GM21423 (cell line): ENCODE results near the gene GSTP1.
"Not testable (repeated sequence)": the region's sequence is repeated elsewhere in the genome, so short reads cannot be mapped to it uniquely, and the experiment has no call there.

Experiments used
- ATAC-seq: cut with Tn5 transposase; IDR thresholded peaks from one replicate; pipeline ENCODE4 v1.9.1; 2021; ENCODE audit warnings: mild to moderate bottlenecking, moderate library complexity; ENCODE audit not compliant: unreplicated experiment

GSTP1 gene

GRCh38 chr11:67562963-67563704, 20.5 kb upstream of the GSTP1 start:
- no peak for ATAC-seq

- not testable (repeated sequence) for ATAC-seq
These were observed 19.9 kb upstream of the GSTP1 start for GRCh38 chr11:67563705-67564114.

GRCh38 chr11:67564230-67564629, 19.4 kb upstream of the GSTP1 start:
- ATAC-seq = no peak

GRCh38 chr11:67571443-67571842, 12.2 kb upstream of the GSTP1 start:
- ATAC-seq = no peak

GRCh38 chr11:67572305-67572704, 11.3 kb upstream of the GSTP1 start:
- ATAC-seq = no peak

GRCh38 chr11:67572747-67573419, 10.7 kb upstream of the GSTP1 start:
- no peak for ATAC-seq

- ATAC-seq = no peak
These were observed 8.7 kb upstream of the GSTP1 start for GRCh38 chr11:67574938-67575337.

GRCh38 chr11:67576735-67577475, 6.7 kb upstream of the GSTP1 start:
- no peak for ATAC-seq

GRCh38 chr11:67577951-67578350, 5.7 kb upstream of the GSTP1 start:
- ATAC-seq = no peak

GRCh38 chr11:67581469-67581868, 2.1 kb upstream of the GSTP1 start:
- ATAC-seq = no peak

- ATAC-seq = no peak
These were observed 1.6 kb upstream of the GSTP1 start for GRCh38 chr11:67582011-67582410.

- no peak for ATAC-seq
These were observed 731 bp downstream of the GSTP1 start for GRCh38 chr11:67584205-67584880.

- no peak for ATAC-seq
These were observed 1.6 kb downstream of the GSTP1 start for GRCh38 chr11:67584881-67585873.

- ATAC-seq = no peak
These were observed 2.3 kb downstream of the GSTP1 start for GRCh38 chr11:67585911-67586310.

- no peak for ATAC-seq
These were observed 3.1 kb downstream of the GSTP1 start for GRCh38 chr11:67586568-67587250.

- ATAC-seq = peak; percentile 18
These were observed 4.5 kb downstream of the GSTP1 start for GRCh38 chr11:67588136-67588503.

GRCh38 chr11:67588899-67589415, 5.3 kb downstream of the GSTP1 start:
- ATAC-seq = not testable (repeated sequence)

- no peak for ATAC-seq
These were observed 9.4 kb downstream of the GSTP1 start for GRCh38 chr11:67592880-67593564.

GRCh38 chr11:67593565-67593905, 9.9 kb downstream of the GSTP1 start:
- ATAC-seq = no peak
